ENCODE measurements around the gene CNEP1R1.
"Not testable (repeated sequence)": the region's sequence is repeated elsewhere in the genome, so short reads cannot be mapped to it uniquely, and the experiment has no call there.

CNEP1R1 gene

GRCh38 chr16:50024684-50025536, at the start of gene CNEP1R1:
CNEP1R1 (plus strand) TSS chr16:50025225; CDS start chr16:50025316, 91 bp downstream.
- DNase-seq (ENCODE audit: low read depth) = peak; percentile 90

- DNase-seq (ENCODE audit: low read depth) = no peak
These were observed 47.6 kb upstream of the CNEP1R1 start for GRCh38 chr16:49977427-49977826.

- no peak for DNase-seq (ENCODE audit: low read depth)
These were observed 46.3 kb upstream of the CNEP1R1 start for GRCh38 chr16:49978569-49979326.

GRCh38 chr16:49980166-49980565, 44.9 kb upstream of the CNEP1R1 start:
- no peak for DNase-seq (ENCODE audit: low read depth)

GRCh38 chr16:49986351-49987124, 38.5 kb upstream of the CNEP1R1 start:
- no peak for DNase-seq (ENCODE audit: low read depth)

- DNase-seq (ENCODE audit: low read depth) = no peak
These were observed 37.6 kb upstream of the CNEP1R1 start for GRCh38 chr16:49987381-49987780.

- DNase-seq (ENCODE audit: low read depth) = no peak
These were observed 32.2 kb upstream of the CNEP1R1 start for GRCh38 chr16:49992825-49993224.

GRCh38 chr16:49993579-49993978, 31.4 kb upstream of the CNEP1R1 start:
- DNase-seq (ENCODE audit: low read depth) = no peak

GRCh38 chr16:49994006-49994405, 31.0 kb upstream of the CNEP1R1 start:
- DNase-seq (ENCODE audit: low read depth) = no peak

GRCh38 chr16:49995720-49996119, 29.3 kb upstream of the CNEP1R1 start:
- no peak for DNase-seq (ENCODE audit: low read depth)

GRCh38 chr16:49997721-49998251, 27.2 kb upstream of the CNEP1R1 start:
- no peak for DNase-seq (ENCODE audit: low read depth)

- DNase-seq (ENCODE audit: low read depth) = no peak
These were observed 26.0 kb upstream of the CNEP1R1 start for GRCh38 chr16:49998991-49999390.

- DNase-seq (ENCODE audit: low read depth) = no peak
These were observed 23.9 kb upstream of the CNEP1R1 start for GRCh38 chr16:50001144-50001543.

- DNase-seq (ENCODE audit: low read depth) = no peak
These were observed 22.8 kb upstream of the CNEP1R1 start for GRCh38 chr16:50002190-50002589.

- no peak for DNase-seq (ENCODE audit: low read depth)
These were observed 20.8 kb upstream of the CNEP1R1 start for GRCh38 chr16:50004239-50004638.

- DNase-seq (ENCODE audit: low read depth) = no peak
These were observed 18.1 kb upstream of the CNEP1R1 start for GRCh38 chr16:50006964-50007363.

- no peak for DNase-seq (ENCODE audit: low read depth)
These were observed 17.3 kb upstream of the CNEP1R1 start for GRCh38 chr16:50007744-50008143.

GRCh38 chr16:50010212-50010611, 14.8 kb upstream of the CNEP1R1 start:
- DNase-seq (ENCODE audit: low read depth) = no peak

- DNase-seq (ENCODE audit: low read depth) = no peak
These were observed 13.3 kb upstream of the CNEP1R1 start for GRCh38 chr16:50011707-50012106.

- DNase-seq (ENCODE audit: low read depth) = no peak
These were observed 12.8 kb upstream of the CNEP1R1 start for GRCh38 chr16:50012182-50012581.

GRCh38 chr16:50014211-50014610, 10.8 kb upstream of the CNEP1R1 start:
- DNase-seq (ENCODE audit: low read depth) = not testable (repeated sequence)

- DNase-seq (ENCODE audit: low read depth) = no peak
These were observed 9.4 kb upstream of the CNEP1R1 start for GRCh38 chr16:50015631-50016030.

Measured in CMK (cell line).